ENCODE results near the gene DOCK4. TPM values are rescaled to one million over a fixed set of nuclear protein-coding genes. Genes with fewer than 3 reads are reported as not detected.
"Not testable (repeated sequence)": the region's sequence is repeated elsewhere in the genome, so short reads cannot be mapped to it uniquely, and the experiment has no call there.

The DOCK4 gene
- total RNA-seq, 1 donor from 2014 or later: 0.73 TPM

- Mint-ChIP-seq H3K4me1 (peaks cover 25% of the 10 kb centered on the region), H3K9me3 (peaks cover 2% of the 10 kb centered on the region), H3K36me3 (ENCODE audit: low read depth) (peaks cover 1% of the 10 kb centered on the region), H3K27ac (no peak overlapping the region), H3K27me3 (no peaks in the 10 kb centered on the region), H3K4me3 (no peak overlapping the region)
- DNase-seq: no peak
- POLR2A ChIA-PET: no interaction called here
- TF ChIP-seq, protein P1, sequence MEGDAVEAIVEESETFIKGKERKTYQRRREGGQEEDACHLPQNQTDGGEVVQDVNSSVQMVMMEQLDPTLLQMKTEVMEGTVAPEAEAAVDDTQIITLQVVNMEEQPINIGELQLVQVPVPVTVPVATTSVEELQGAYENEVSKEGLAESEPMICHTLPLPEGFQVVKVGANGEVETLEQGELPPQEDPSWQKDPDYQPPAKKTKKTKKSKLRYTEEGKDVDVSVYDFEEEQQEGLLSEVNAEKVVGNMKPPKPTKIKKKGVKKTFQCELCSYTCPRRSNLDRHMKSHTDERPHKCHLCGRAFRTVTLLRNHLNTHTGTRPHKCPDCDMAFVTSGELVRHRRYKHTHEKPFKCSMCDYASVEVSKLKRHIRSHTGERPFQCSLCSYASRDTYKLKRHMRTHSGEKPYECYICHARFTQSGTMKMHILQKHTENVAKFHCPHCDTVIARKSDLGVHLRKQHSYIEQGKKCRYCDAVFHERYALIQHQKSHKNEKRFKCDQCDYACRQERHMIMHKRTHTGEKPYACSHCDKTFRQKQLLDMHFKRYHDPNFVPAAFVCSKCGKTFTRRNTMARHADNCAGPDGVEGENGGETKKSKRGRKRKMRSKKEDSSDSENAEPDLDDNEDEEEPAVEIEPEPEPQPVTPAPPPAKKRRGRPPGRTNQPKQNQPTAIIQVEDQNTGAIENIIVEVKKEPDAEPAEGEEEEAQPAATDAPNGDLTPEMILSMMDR (IDR thresholded peaks at IDR 0.05): no peak
- CTCF ChIA-PET: no interaction called here
- intact Hi-C loops (cut with micrococcal nuclease): no loop called here
- ATAC-seq (ENCODE audit: low read depth): no peak
These were observed 45.9 kb upstream of the DOCK4 start for GRCh38 chr7:112252141-112252540.

GRCh38 chr7:112249967-112250366 lies 43.8 kb upstream of the DOCK4 start:
- intact Hi-C loops (cut with micrococcal nuclease): not testable (repeated sequence)
- peaks cover 18% of the 10 kb centered on the region for H3K4me1 Mint-ChIP-seq

DNA sequence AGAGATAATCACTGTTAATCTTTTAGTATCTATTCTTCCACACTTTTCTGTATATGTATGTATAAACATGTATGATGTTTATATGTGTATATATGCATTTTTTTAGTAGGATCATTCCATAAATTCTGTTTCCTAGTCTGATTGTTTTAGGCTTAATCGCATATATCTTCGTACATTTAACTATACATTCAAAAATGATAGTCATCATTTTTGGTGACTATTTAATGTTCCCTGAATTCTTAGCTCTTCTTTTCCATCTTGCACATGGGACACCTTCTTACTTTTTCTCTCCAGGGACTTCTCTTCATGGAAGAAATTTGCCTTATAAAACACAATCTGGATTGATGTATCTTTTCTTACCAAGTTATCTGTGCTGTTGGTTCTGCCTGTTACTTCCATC lies 42.4 kb upstream of the DOCK4 start:
- POLR2A ChIA-PET: no interaction called here

More at GRCh38 chr7:112249967-112250366, 43.8 kb upstream of the DOCK4 start:
- H3K27me3 Mint-ChIP-seq; H3K27ac Mint-ChIP-seq; CTCF ChIA-PET; H3K4me3 Mint-ChIP-seq; H3K9me3 Mint-ChIP-seq; H3K36me3 Mint-ChIP-seq (ENCODE audit: low read depth); ATAC-seq (ENCODE audit: low read depth); DNase-seq; POLR2A ChIA-PET: not testable (repeated sequence)

GRCh38 chr7:112238852-112239610 lies 32.8 kb upstream of the DOCK4 start:
- H3K27me3 Mint-ChIP-seq: no peaks in the 10 kb centered on the region
- TF ChIP-seq, protein P1 (IDR thresholded peaks at IDR 0.05): no peak
- ChIA-PET CTCF (no interaction called here), POLR2A (no interaction called here)
- no peaks in the 10 kb centered on the region for H3K4me1 Mint-ChIP-seq
- ATAC-seq (ENCODE audit: low read depth) (no peak), DNase-seq (no peak)
- no peak overlapping the region for H3K27ac Mint-ChIP-seq
- intact Hi-C loops (cut with micrococcal nuclease): loop anchor here (10.0 kb wide), 1 partner anchor 64 kb away; no protein-coding TSS in a partner anchor
- H3K9me3 Mint-ChIP-seq: peaks cover 23% of the 10 kb centered on the region
- no peak overlapping the region for H3K4me3 Mint-ChIP-seq
- H3K36me3 Mint-ChIP-seq (ENCODE audit: low read depth): peaks cover 20% of the 10 kb centered on the region

More for the DNA sequence above, 42.4 kb upstream of the DOCK4 start:
- DNase-seq (no peak), ATAC-seq (ENCODE audit: low read depth) (no peak)
- Mint-ChIP-seq H3K9me3 (peaks cover 2% of the 10 kb centered on the region), H3K27ac (no peak overlapping the region), H3K36me3 (ENCODE audit: low read depth) (peaks cover 6% of the 10 kb centered on the region), H3K27me3 (no peaks in the 10 kb centered on the region), H3K4me3 (no peak overlapping the region), H3K4me1 (peaks cover 7% of the 10 kb centered on the region)
- intact Hi-C loops (cut with micrococcal nuclease): no loop called here
- TF ChIP-seq, protein P1 (IDR thresholded peaks at IDR 0.05): no peak
- CTCF ChIA-PET: no interaction called here

GRCh38 chr7:112238330-112238729 lies 32.1 kb upstream of the DOCK4 start:
- intact Hi-C loops (cut with micrococcal nuclease): loop anchor here (10.0 kb wide), 1 partner anchor 64 kb away; no protein-coding TSS in a partner anchor
- Mint-ChIP-seq H3K27me3 (no peaks in the 10 kb centered on the region), H3K9me3 (peaks cover 21% of the 10 kb centered on the region), H3K36me3 (ENCODE audit: low read depth) (peaks cover 17% of the 10 kb centered on the region), H3K4me3 (no peak overlapping the region), H3K27ac (no peak overlapping the region), H3K4me1 (no peaks in the 10 kb centered on the region)
- ChIA-PET CTCF (no interaction called here), POLR2A (no interaction called here)
- TF ChIP-seq, protein P1 (IDR thresholded peaks at IDR 0.05): no peak
- ATAC-seq (ENCODE audit: low read depth): no peak
- DNase-seq: no peak
